HG03066 (cell line): ENCODE data around the gene SLC51A.
"Not testable (repeated sequence)": the region's sequence is repeated elsewhere in the genome, so short reads cannot be mapped to it uniquely, and the experiment has no call there.

Experiments
- ATAC-seq: cut with Tn5 transposase; IDR thresholded peaks from one replicate; pipeline ENCODE4 v1.9.1; 2021; ENCODE audit warnings: low read depth; ENCODE audit not compliant: unreplicated experiment

SLC51A gene

GRCh38 chr3:196237203-196237602 is 20.9 kb downstream of the SLC51A start:
- no peak for ATAC-seq

- no peak for ATAC-seq
Observed at GRCh38 chr3:196238612-196239560, 22.6 kb downstream of the SLC51A start.

GRCh38 chr3:196240424-196240823 is 24.1 kb downstream of the SLC51A start:
- no peak for ATAC-seq

GRCh38 chr3:196241704-196242103 is 25.4 kb downstream of the SLC51A start:
- no peak for ATAC-seq

- not testable (repeated sequence) for ATAC-seq
Observed at GRCh38 chr3:196244166-196244565, 27.8 kb downstream of the SLC51A start.

GRCh38 chr3:196246612-196247308 is 30.4 kb downstream of the SLC51A start:
- no peak for ATAC-seq

GRCh38 chr3:196251918-196252317 is 35.6 kb downstream of the SLC51A start:
- no peak for ATAC-seq

GRCh38 chr3:196254376-196255283 is 38.3 kb downstream of the SLC51A start:
- ATAC-seq = no peak

- ATAC-seq = no peak
Observed at GRCh38 chr3:196255776-196256175, 39.4 kb downstream of the SLC51A start.

- ATAC-seq = no peak
Observed at GRCh38 chr3:196260784-196261183, 44.5 kb downstream of the SLC51A start.

GRCh38 chr3:196263819-196264218 is 47.5 kb downstream of the SLC51A start:
- ATAC-seq = no peak

- no peak for ATAC-seq
Observed at GRCh38 chr3:196268284-196269163, 52.2 kb downstream of the SLC51A start.

GRCh38 chr3:196270499-196270898 is 54.2 kb downstream of the SLC51A start:
- ATAC-seq = no peak

- no peak for ATAC-seq
Observed at GRCh38 chr3:196272826-196273225, 56.5 kb downstream of the SLC51A start.

GRCh38 chr3:196273655-196274054 is 57.3 kb downstream of the SLC51A start:
- no peak for ATAC-seq

GRCh38 chr3:196274585-196274984 is 58.3 kb downstream of the SLC51A start:
- peak; percentile 83 for ATAC-seq

- no peak for ATAC-seq
Observed at GRCh38 chr3:196275126-196275525, 58.8 kb downstream of the SLC51A start.

GRCh38 chr3:196280689-196281440 is 64.5 kb downstream of the SLC51A start:
- no peak for ATAC-seq

- no peak for ATAC-seq
Observed at GRCh38 chr3:196281962-196282361, 65.6 kb downstream of the SLC51A start.
